K562 (cell line): ENCODE data around the gene STYX. TPM values are rescaled to one million over a fixed set of nuclear protein-coding genes. Genes with fewer than 3 reads are reported as not detected.
A peak's percentile ranks its signal among the peaks of the same experiment; 100 is the strongest.

Experiments
- BMI1 ChIP-seq: fragments of 150-350 bp; IDR thresholded peaks from 2 replicates; pipeline ENCODE4 v1.6.1; 2014; ENCODE audit warnings: low read length
- CEBPB ChIP-seq: fragments of 450-650 bp; IDR thresholded peaks from 2 replicates; pipeline ENCODE4 v1.6.1; 2016; ENCODE audit warnings: missing genetic modification characterization, missing compliant biosample characterization
- DMBX1 ChIP-seq: fragments of 250-450 bp; sonication (Bioruptor Pico); IDR thresholded peaks from 2 replicates; pipeline ENCODE4 v1.8.0; 2022; ENCODE audit warnings: inconsistent platforms, mild to moderate bottlenecking, moderate library complexity, borderline replicate concordance
- EP300 ChIP-seq: IDR thresholded peaks from 2 replicates; pipeline ENCODE4 v1.6.1; 2012; ENCODE audit warnings: low read length, improper control_type of control experiment
- FOSL1 ChIP-seq: fragments of 200-800 bp; sonication (Bioruptor generic); conservative IDR thresholded peaks from 2 replicates; pipeline ENCODE4 v1.6.1; 2016; ENCODE audit warnings: missing genetic modification characterization, missing compliant biosample characterization
- HCFC1 ChIP-seq: IDR thresholded peaks from 2 replicates; pipeline ENCODE4 v1.6.1; 2012; ENCODE audit warnings: low read depth, low read length, improper control_type of control experiment
- KLF16 ChIP-seq: IDR thresholded peaks from 2 replicates; pipeline ENCODE4 v1.6.1; 2016; ENCODE audit warnings: antibody characterized with exemption
- MAFG ChIP-seq: fragments of 450-650 bp; conservative IDR thresholded peaks from 2 replicates; pipeline ENCODE4 v1.6.1; 2016; ENCODE audit warnings: missing genetic modification characterization, missing compliant biosample characterization
- MEF2D ChIP-seq: conservative IDR thresholded peaks from 2 replicates; pipeline ENCODE4 v1.6.1; 2016; ENCODE audit warnings: low read depth, missing genetic modification characterization, missing compliant biosample characterization
- RBM15 ChIP-seq: fragments of 200-400 bp; formaldehyde crosslinking; IDR thresholded peaks from 2 replicates; pipeline ENCODE4 v1.6.1; 2018; ENCODE audit warnings: mild to moderate bottlenecking, low read length, moderate library complexity; ENCODE audit not compliant: insufficient read depth
- SAFB2 ChIP-seq: fragments of 200-400 bp; formaldehyde crosslinking; IDR thresholded peaks from 2 replicates; pipeline ENCODE4 v1.6.1; 2018; ENCODE audit warnings: borderline replicate concordance, low read length, low read depth, moderate library complexity; ENCODE audit not compliant: severe bottlenecking
- SRSF3 ChIP-seq: fragments of 200-400 bp; formaldehyde crosslinking; IDR thresholded peaks from 2 replicates; pipeline ENCODE4 v1.6.1; 2016; ENCODE audit warnings: mild to moderate bottlenecking, low read length, moderate library complexity; ENCODE audit not compliant: insufficient read depth
- U2AF1 ChIP-seq: fragments of 200-400 bp; formaldehyde crosslinking; optimal IDR thresholded peaks from 2 replicates; pipeline ENCODE3; 2017; ENCODE audit warnings: mild to moderate bottlenecking, low read depth, low read length, moderate library complexity
- ZNF316 ChIP-seq: fragments of 450-650 bp; IDR thresholded peaks from 2 replicates; pipeline ENCODE4 v1.6.1; 2016
- ZNF354B ChIP-seq: fragments of 250-450 bp; sonication (Bioruptor Pico); IDR thresholded peaks from 2 replicates; pipeline ENCODE4 v1.4.0; 2020
- ZNF408 ChIP-seq: fragments of 250-450 bp; sonication (Bioruptor Pico); IDR thresholded peaks from 2 replicates; pipeline ENCODE4 v1.4.0; 2020; ENCODE audit warnings: low read depth, mild to moderate bottlenecking, moderate library complexity
- ZNF717 ChIP-seq: fragments of 250-450 bp; sonication (Bioruptor Pico); IDR thresholded peaks from 2 replicates; pipeline ENCODE4 v1.5.0; 2021
- polyA plus RNA-seq, 8 experiments: library from polyadenylated mRNA; depleted of rRNA in 4 of 8; stranded (reverse) in 5 of 8; unstranded in 3 of 8; fragments of >200 nt; fragmentation: Nextera tagmentation in 2 of 8; fragmentation: Illumina TruSeq in 1 of 8; extraction: Ambion mirVana in 2 of 8; extraction: Trizol in 1 of 8; gene quantifications; 2 replicates each; pipeline versions ENCODE4 v1.2.1 to v1.2.3, GENCODE V29; 2011 to 2014; ENCODE audit warnings: inconsistent platforms in 1 of 8, missing spikeins in 1 of 8
- total RNA-seq, 7 experiments: library from RNA; depleted of rRNA in 6 of 7; stranded (reverse); fragments of >200 nt in 6 of 7; fragmentation: Illumina TruSeq in 2 of 7; extraction: Trizol in 2 of 7; gene quantifications; 2 replicates each; pipeline versions ENCODE4 v1.2.1 to v1.2.3, GENCODE V29; 2011 to 2021; ENCODE audit warnings: low replicate concordance in 1 of 7
- TF ChIP-seq, protein P1 (sequence below): fragments of 250-450 bp; sonication (Bioruptor Pico); IDR thresholded peaks from 2 replicates; pipeline ENCODE4 v1.5.0; 2021
- TF ChIP-seq, protein P2 (sequence below): sonication (generic); IDR thresholded peaks from 2 replicates; pipeline ENCODE4 v1.6.1; 2016
- TF ChIP-seq, protein P3 (sequence below): fragments of 450-650 bp; IDR thresholded peaks from 2 replicates; pipeline ENCODE4 v1.6.1; 2017; ENCODE audit warnings: mild to moderate bottlenecking, moderate library complexity
- TF ChIP-seq, protein P4 (sequence below): fragments of 250-450 bp; sonication (Bioruptor Pico); IDR thresholded peaks from 2 replicates; pipeline ENCODE4 v1.4.0; 2020; ENCODE audit warnings: mild to moderate bottlenecking, moderate library complexity, borderline replicate concordance
- TF ChIP-seq, protein P5 (sequence below): fragments of 250-450 bp; sonication (Bioruptor Pico); IDR thresholded peaks from 2 replicates; pipeline ENCODE4 v1.8.0; 2022; ENCODE audit warnings: moderate library complexity, mild to moderate bottlenecking, inconsistent platforms

STYX gene
- total and polyA plus RNA-seq, 9 of the 15 experiments (the other 6 are each of a cell fraction or from before 2014, with no cell fraction given) = 5.0 to 15.4 (median 10.6) TPM

DNA sequence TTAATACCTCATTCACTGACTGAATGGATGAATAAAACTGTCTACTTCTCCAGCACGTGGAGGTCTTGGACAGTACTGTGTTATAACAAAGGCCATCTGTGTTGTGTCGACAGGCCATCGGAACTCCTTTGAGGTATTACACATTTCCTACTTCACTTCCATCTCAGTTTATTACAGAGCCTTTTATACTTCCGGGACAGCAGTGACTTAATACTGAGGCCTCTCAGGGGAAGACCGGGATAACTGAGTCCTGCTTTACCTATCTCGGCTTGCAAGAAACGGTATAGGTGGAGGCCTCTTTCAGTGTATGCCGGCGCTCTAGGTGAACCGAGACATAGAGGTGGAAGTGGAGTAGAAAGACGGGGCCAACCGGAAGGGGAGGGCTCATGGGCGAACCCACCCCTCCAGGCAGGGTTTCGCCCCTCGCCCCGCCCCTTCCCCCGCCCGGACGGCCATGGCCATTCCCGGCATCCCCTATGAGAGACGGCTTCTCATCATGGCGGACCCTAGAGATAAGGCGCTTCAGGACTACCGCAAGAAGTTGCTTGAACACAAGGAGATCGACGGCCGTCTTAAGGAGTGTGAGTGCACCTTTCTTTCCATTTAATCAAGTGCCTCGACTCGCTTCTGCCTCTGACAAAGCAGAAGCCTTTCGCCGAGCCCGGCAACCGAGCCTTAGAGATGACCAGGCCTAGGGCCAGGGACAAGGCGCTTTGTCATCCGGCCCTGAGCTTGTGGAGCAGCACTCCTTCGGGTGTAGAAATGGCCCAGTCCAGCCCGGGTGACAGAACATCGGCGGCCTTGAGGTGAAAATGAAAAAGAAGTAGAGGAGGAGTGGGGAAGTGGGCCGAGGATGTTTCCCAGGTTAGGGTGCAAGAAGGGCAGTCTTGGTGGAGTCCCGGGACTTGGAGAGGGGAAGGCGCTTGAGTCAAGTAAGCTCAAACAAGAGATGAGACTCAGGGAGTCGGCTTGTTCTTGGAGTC, 23.0 kb upstream of the STYX start, which contains the start of gene PSMC6 (continued):
- TF ChIP-seq EP300 (no peak), RBM15 (no peak), U2AF1 (no peak), ZNF717 (CRISPR knock-in tag) (no peak), BMI1 (no peak), ZNF316 (peak; percentile 18), ZNF408 (CRISPR knock-in tag) (no peak), CEBPB (0 out of 2 replicates have a peak, but pooled peaks have one; percentile 10), MEF2D (tag) (no peak), KLF16 (no peak), MAFG (tag) (peak; percentile 39), SRSF3 (no peak), ZNF354B (CRISPR knock-in tag) (no peak), DMBX1 (CRISPR knock-in tag) (0 out of 2 replicates have a peak, but pooled peaks have one; percentile 15), SAFB2 (no peak), FOSL1 (tag) (no peak), HCFC1 (peak; percentile 36; the same call in 1 of the 2 replicates)
- TF ChIP-seq, protein P1, sequence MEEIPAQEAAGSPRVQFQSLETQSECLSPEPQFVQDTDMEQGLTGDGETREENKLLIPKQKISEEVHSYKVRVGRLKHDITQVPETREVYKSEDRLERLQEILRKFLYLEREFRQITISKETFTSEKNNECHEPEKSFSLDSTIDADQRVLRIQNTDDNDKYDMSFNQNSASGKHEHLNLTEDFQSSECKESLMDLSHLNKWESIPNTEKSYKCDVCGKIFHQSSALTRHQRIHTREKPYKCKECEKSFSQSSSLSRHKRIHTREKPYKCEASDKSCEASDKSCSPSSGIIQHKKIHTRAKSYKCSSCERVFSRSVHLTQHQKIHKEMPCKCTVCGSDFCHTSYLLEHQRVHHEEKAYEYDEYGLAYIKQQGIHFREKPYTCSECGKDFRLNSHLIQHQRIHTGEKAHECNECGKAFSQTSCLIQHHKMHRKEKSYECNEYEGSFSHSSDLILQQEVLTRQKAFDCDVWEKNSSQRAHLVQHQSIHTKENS (CRISPR knock-in tag) = no peak
- TF ChIP-seq, protein P2, sequence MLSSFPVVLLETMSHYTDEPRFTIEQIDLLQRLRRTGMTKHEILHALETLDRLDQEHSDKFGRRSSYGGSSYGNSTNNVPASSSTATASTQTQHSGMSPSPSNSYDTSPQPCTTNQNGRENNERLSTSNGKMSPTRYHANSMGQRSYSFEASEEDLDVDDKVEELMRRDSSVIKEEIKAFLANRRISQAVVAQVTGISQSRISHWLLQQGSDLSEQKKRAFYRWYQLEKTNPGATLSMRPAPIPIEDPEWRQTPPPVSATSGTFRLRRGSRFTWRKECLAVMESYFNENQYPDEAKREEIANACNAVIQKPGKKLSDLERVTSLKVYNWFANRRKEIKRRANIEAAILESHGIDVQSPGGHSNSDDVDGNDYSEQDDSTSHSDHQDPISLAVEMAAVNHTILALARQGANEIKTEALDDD = no peak
- TF ChIP-seq, protein P3, sequence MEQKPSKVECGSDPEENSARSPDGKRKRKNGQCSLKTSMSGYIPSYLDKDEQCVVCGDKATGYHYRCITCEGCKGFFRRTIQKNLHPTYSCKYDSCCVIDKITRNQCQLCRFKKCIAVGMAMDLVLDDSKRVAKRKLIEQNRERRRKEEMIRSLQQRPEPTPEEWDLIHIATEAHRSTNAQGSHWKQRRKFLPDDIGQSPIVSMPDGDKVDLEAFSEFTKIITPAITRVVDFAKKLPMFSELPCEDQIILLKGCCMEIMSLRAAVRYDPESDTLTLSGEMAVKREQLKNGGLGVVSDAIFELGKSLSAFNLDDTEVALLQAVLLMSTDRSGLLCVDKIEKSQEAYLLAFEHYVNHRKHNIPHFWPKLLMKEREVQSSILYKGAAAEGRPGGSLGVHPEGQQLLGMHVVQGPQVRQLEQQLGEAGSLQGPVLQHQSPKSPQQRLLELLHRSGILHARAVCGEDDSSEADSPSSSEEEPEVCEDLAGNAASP = no peak
- TF ChIP-seq, protein P4, sequence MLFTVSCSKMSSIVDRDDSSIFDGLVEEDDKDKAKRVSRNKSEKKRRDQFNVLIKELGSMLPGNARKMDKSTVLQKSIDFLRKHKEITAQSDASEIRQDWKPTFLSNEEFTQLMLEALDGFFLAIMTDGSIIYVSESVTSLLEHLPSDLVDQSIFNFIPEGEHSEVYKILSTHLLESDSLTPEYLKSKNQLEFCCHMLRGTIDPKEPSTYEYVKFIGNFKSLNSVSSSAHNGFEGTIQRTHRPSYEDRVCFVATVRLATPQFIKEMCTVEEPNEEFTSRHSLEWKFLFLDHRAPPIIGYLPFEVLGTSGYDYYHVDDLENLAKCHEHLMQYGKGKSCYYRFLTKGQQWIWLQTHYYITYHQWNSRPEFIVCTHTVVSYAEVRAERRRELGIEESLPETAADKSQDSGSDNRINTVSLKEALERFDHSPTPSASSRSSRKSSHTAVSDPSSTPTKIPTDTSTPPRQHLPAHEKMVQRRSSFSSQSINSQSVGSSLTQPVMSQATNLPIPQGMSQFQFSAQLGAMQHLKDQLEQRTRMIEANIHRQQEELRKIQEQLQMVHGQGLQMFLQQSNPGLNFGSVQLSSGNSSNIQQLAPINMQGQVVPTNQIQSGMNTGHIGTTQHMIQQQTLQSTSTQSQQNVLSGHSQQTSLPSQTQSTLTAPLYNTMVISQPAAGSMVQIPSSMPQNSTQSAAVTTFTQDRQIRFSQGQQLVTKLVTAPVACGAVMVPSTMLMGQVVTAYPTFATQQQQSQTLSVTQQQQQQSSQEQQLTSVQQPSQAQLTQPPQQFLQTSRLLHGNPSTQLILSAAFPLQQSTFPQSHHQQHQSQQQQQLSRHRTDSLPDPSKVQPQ (CRISPR knock-in tag) = no peak
- TF ChIP-seq, protein P5, sequence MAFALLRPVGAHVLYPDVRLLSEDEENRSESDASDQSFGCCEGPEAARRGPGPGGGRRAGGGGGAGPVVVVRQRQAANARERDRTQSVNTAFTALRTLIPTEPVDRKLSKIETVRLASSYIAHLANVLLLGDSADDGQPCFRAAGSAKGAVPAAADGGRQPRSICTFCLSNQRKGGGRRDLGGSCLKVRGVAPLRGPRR (CRISPR knock-in tag) = no peak
